HG02588 (cell line): Measurements from ENCODE around the gene MTHFD1L.
"Not testable (repeated sequence)": the region's sequence is repeated elsewhere in the genome, so short reads cannot be mapped to it uniquely, and the experiment has no call there.

ENCODE experiments used
- ATAC-seq: cut with Tn5 transposase; IDR thresholded peaks from one replicate; pipeline ENCODE4 v1.9.1; 2021; ENCODE audit warnings: mild to moderate bottlenecking, moderate library complexity; ENCODE audit not compliant: unreplicated experiment

Gene MTHFD1L

DNA sequence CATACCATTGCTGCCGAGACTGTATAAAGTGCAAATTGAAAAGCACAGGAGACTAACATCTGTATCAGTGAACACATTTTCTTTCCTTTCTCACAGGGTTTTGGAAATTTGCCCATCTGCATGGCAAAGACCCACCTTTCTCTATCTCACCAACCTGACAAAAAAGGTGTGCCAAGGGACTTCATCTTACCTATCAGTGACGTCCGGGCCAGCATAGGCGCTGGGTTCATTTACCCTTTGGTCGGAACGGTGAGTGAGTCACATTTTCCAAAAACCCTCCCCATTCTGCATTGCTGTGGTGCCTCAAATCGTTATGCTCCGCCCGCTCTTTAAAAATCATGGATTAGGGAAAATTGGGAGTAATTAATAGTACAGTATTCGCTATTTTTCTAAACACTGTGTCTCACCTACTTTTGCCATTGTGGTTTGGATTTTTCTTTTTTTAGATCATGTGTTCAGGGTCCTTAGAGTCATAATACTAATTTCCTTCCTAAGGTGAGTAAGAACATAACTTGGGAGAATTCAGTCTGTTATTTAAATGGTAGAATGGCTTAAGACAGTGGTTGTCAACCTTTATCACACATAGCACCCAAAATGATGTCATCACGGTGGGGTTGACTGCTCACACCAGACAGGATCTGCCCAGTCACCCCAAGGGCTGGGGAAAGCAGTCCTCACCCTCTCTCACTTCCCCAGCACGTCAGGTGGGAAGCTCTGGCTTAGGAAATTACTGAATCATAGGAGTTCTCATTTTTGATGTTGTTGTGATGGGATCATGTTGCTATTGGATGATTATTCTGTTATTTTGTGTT is 171.6 kb downstream of the MTHFD1L start:
- no peak for ATAC-seq

- ATAC-seq, result no peak
Observed at GRCh38 chr6:151038616-151039015, 173.1 kb downstream of the MTHFD1L start.

DNA sequence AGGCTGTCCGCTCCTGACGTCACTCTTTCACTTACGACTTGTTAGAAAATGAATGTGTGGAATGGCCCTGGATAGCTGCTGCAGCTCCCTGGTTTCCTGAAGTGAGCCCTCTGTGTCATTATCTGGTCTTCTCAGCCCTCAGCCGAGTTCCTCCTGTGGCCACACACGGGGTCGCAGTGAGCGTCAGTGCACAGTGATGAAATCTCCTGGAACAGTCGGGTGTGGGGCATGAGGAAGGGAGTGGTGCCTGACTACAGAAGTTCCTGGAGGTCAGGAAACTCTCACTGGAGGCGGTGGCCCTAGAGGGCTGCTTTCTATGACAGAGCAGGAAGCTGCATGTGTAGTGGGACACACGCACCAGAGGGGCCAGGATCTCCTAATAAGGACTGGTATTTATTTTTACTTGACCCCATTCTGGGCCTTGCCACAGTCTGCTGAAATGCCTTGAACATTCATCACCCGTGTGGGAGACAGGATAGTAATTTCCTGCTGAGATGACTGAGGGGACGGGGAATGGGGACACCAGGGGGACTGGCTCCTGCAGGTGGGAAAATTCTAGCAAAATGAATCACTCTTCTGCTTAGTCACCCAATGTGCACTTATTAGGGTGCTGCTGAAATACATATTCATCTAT is 175.5 kb downstream of the MTHFD1L start:
- ATAC-seq, result not testable (repeated sequence)

DNA sequence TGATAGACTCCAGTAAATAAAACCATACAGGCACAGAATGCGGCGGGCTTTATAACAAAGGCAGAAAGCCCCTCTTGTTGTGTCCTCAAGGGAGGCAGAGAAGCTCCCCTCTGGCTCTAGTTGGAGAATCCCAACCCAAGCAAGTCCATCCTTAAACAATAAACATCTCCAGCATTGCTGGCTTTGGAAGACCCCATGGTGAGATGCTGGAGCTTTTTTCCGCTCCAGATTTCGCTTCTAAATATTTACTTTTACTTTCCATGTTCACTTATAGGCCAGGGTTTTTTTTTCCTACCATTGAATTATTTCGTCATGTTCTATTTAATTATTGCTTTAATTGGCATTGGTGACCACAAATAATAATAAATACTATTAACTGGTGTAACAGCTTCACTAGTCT is 176.2 kb downstream of the MTHFD1L start:
- no peak for ATAC-seq

DNA sequence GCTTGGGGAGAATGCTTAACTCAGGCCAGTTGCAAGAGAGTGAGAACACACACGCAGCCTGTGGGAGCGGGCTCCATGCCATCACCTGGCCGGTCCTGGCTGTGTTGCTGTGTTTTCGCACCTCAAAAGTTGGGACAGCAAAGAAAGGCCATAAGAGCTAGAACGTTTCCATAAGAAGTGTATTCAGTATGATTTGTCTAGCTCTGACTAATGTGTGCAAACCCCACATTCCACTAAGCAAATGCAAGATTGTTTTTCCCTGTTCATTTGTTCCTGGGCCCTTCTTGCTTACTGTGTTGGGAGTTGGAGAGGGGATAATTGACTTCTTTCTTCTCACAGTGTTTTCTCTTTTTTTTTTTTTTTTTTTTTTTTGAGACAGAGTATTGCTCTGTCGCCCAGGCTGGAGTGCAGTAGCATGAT is 177.4 kb downstream of the MTHFD1L start:
- ATAC-seq, result not testable (repeated sequence)

- ATAC-seq, result no peak
Observed at GRCh38 chr6:151043944-151044343, 178.4 kb downstream of the MTHFD1L start.

DNA sequence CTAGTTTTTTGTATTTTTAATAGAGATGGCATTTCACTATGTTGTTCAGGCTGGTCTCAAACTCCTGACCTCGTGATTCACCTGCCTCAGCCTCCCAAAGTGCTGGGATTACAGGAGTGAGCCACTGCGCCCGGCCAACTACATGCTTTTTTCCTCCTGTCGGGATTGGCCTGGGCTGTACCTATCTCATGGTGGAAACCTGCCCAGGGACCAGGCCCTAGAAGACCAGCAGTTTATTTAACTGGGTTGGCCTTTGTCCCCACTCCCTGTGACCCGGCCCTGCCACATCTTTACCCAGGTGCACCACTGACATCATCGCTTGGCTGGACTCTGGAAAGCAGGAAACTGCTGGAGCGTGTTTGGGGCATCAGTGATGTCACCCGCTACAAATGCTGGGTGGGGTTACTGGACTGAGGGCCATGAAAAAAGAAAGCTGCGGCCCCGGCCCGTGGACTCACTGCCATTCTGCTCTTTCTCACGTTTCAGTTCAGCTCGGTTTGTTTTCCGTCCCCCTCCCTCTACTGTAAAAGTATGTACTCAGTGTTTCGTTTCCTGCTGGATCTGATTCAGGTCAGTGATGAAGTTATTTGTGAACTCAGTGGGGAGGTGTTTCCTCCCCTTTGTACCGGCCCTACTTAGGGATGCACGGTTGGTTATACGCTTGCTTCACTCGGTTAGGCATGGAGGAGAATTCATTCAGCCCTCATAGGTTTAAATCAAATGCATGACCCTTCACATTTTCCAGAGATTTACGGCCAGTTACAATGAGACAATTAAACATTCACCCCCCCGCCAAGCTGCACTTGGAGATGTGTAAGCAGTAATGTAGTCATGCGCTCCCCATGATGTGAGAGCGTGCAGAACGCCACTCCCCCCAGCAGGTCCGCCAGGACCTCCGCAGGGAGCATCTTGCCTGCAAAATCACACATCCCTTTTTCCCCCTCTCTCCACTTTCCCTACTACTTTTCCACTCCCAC is 179.3 kb downstream of the MTHFD1L start:
- ATAC-seq, result no peak

GRCh38 chr6:151045511-151046222 is 180.2 kb downstream of the MTHFD1L start:
- ATAC-seq, result not testable (repeated sequence)

GRCh38 chr6:151051164-151051563 is 185.7 kb downstream of the MTHFD1L start:
- ATAC-seq, result no peak

GRCh38 chr6:151052021-151052646 is 186.6 kb downstream of the MTHFD1L start:
- no peak for ATAC-seq

GRCh38 chr6:151054306-151054705 is 188.8 kb downstream of the MTHFD1L start:
- no peak for ATAC-seq

DNA sequence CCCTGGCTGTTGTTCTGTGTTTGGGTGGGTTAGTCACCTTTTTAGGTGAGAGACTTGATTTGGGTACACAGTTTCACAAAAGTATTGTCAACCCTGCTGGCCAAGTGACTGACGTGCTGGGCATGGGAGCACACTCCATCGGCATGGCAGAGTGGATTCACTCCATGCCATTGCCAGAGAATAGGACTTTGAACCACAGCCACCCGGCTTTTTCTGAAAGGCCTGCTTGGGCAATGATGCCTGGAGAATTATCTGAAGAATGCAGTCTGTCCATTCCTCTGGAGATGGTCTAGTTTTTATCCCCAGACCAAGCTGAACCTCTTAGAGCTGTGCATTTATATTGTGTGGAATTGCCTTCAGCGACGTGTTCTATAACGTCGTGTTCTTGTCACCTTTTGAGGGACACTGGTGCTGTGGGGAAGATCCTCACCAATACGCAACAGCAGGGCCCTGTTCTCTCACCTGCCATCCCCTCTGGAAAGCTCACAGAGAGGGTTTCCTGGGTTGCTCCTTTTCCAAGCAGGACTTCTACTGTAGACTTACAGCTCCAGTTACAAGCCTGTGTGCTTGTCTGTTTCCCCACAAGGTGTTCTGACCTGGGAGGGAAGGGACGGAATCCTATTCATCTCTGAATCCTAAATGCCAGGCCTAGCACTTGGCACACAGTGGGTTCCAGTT is 190.9 kb downstream of the MTHFD1L start:
- ATAC-seq, result no peak

DNA sequence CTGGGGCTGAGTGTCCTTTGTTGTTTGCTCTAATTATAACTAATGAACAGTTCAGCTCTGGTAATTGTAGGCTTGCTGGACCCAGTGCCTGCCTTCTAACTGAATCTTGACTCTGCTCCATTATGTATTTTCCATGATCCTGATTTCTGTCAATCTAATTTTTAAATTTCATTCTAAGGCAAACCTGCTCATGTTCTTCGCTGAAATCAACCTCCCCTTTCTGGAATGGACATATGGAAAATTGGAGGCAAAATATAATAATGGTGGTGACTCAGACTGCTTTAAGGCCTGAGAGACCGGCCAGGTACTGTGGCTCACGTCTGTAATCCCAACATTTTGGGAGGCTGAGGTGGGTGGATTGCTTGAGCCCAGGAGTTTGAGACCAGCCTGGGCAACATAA is 191.6 kb downstream of the MTHFD1L start:
- no peak for ATAC-seq

DNA sequence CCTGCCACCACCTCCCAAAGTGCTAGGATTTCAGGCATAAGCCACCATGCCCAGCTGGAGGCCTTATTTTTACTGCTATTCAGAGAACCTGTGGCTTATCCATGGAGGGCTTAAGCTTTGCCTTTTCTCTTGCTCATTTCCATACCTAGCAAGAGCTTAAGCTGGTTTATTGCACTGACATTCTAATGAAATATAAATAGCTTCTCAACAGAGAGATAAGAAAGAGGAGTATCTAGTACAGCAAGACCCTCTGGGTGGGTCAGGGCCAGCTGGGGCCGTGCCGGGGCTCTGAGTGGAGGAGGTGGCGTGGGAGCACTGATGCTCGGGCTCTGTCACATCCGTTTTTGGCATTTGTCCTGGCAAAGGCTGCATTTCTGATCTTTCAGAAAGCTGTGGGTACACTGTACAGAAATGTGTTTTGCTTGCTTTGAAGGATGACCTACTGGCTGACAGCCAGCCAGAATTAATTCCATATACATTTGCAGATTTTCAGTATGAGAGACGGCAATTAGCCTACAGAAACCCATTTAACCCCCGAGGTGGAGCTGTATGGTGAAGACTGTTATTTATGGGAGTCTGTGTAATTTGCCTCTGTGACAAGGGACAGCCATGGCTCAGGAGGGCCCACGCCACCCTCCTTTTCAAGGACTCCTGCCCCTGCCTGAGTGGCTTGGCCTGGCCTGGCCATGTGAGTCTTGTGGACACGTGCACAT is 192.7 kb downstream of the MTHFD1L start:
- no peak for ATAC-seq

GRCh38 chr6:151059612-151060095 is 194.2 kb downstream of the MTHFD1L start:
- no peak for ATAC-seq

DNA sequence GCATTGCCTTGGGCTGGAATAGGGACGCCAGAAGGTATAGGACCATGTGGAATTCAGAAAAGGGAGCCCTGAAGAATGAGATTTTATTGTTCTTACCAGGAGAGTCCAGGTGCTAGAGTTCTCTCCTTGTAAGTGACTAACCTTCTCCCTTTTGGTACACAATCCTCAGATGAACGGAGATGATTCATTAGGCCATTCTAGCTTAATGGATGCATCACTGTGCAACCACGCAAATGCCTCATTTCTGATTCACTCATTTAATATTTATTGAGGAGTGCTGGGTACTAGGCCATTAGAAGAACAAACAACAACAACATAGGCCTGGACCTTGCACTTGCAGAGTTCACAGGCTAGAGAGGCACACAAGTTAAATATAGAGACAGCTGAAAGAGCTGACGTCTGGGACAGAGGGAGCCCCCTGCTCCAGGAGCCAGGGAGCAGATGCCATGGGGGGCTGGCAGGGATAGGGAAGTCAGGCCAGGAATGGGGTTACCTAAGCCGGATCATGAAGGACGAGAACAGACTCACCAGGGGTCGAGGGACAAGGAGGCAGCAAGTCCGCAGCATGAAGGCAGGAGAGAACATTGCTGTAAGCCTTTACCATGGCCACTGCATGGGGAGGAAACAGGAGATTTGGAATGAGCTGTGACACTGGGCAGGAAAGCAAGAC is 194.7 kb downstream of the MTHFD1L start:
- ATAC-seq, result no peak

DNA sequence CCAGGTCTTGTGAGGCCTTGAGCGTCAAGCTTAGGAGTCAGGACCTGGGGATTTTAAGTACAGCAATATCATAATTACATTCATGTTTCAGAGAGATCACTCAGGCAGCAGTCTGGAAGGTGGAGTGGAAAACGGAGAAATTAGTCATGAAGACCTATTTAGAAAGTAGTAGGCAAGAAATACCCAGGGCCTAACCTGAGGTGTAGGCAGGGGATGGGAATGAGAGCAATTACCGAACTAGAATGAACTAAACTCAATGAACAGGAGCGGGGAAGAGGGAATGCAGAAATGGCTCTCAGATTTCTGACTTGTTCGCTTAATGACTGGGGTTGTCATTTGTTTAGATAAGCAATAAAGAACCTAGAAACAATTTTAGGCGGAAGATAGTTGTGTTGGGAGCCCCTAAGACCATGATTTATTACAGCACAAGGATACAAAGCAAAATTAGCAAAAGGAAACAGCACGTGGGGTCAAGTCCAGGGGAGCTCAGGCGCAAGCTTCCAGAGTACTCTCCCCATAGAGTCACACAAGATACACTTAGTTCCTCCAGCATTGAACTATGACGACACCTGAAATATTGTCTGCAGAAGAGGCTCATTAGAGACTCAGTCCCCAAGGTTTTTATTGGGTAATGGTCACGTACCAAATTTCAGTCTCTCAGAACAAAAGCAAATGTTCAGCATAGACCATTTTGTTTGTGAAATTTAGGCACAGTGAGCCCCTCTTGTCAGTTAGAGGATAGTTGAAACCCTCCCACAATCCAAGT is 195.4 kb downstream of the MTHFD1L start:
- ATAC-seq, result no peak

GRCh38 chr6:151063352-151063751 is 197.8 kb downstream of the MTHFD1L start:
- no peak for ATAC-seq
